Activated T-cell treated with anti-CD3 and anti-CD28 coated beads, Interleukin-2, amount 50 U/mL, for 1 hour (primary cell): ENCODE results near the gene KCNN3.
"Not testable (repeated sequence)": the region's sequence is repeated elsewhere in the genome, so short reads cannot be mapped to it uniquely, and the experiment has no call there.

Source experiments
- DNase-seq: peaks from one replicate; pipeline ENCODE4 v3.0.0-alpha.2; 2020

KCNN3 gene

DNA sequence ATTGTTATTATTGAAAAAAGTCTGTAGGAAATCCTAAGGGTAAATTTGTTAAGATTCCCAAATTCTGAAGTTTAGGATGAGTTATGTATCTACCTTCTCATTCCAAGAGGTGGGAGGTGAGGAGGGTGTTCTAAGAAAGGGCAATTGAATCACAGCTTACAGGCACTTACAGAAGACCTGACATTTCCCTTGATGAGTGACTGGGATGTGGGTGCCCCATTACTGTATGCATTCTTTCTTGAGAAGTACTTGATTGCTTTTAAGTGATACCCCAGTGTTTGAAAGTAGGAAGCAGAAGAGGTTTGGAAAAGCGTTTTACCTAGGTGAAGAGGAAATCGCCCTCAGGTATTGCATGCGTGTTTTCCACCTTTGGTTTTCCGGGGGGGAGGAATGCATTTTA lies 175.1 kb downstream of the KCNN3 start:
- DNase-seq, result no peak

DNA sequence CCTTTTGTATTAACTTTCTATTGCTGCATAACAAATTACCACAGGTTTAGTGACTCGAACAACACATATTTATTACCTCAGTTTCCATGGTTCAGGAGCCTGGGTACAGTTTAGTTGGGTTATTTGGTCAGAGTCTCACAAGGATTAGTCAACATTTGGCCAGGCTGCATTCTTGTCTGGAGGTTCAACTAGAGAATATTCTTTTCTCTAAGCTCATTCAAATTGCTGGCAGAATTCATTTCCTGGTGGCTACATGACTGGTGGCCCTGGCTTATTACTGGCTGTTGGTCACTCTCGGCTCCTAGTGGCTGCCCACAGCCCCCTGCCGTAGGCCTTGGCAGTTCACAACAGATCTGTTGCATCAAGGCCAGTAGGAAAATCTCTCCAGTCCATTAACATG lies 181.0 kb downstream of the KCNN3 start:
- no peak for DNase-seq

DNA sequence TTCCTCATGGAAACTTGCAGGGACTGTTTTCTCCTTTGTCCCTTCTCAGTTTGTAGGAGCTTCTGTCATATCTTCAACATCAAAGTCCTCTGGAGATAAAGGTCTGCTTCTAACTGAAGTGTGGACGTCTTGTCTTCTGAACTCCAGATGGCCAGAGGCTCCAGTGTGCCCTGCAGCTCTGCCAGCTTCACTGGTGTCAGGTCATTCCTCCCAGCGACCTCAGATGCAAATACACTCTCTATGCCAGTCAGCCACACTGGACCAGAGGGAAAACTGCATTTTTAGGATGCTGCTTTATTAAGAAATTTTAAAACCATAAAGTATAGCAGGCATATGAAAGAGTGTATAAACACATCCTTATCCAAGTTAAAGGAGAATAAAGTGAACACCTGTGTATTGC lies 183.6 kb downstream of the KCNN3 start:
- DNase-seq, result no peak

GRCh38 chr1:154683820-154684219 lies 186.3 kb downstream of the KCNN3 start:
- no peak for DNase-seq

DNA sequence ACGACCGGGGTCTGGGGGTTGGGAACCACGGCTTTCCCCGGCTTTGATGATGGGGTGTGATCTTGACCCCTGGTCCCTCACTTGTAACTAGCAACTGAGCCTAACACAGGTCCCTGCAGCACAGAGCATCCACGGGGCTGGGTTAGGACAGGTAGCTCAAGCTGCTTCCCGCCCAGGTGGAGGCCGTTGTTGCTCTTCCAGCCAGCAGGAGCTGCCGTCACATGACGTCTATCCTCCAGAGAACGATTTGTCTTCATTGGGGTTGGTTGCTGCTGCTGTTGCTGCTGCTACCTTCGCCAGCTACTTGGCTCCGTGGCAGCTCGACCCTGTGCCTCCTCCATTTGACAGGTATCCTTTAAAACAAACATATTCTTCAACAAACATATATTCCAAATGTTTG lies 187.8 kb downstream of the KCNN3 start:
- DNase-seq, result no peak

DNA sequence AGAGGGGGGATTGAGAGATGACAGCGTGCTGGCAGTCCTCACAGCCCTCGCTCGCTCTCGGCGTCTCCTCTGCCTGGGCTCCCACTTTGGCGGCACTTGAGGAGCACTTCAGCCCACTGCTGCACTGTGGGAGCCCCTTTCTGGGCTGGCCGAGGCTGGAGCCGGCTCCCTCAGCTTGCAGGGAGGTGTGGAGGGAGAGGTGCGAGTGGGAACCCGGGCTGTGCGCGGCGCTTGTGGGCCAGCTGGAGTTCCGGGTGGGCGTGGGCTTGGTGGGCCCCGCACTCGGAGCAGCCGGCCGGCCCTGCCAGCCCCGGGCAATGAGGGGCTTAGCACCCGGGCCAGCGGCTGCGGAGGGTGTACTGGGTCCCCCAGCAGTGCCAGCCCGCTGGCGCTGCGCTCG lies 192.2 kb downstream of the KCNN3 start:
- not testable (repeated sequence) for DNase-seq

DNA sequence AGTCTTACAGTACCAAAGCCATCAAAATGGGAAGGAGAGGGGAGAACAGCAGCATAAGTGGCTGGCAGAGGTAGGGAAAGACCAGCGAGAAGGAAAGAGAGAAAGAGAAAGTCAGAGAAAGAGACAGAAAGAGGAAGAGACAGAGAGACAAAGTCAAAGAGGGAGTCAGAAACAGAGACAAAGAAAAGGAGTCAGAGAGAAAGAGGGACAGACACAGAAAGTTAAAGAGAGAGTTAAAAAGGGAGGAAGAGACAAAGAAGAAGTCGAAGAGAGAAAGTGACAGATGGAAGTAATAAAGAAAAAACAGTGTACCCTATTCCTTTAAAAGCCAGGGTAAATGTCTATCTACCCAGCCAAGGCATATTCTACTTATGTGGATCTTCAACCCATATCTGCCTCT lies 193.2 kb downstream of the KCNN3 start:
- not testable (repeated sequence) for DNase-seq

DNA sequence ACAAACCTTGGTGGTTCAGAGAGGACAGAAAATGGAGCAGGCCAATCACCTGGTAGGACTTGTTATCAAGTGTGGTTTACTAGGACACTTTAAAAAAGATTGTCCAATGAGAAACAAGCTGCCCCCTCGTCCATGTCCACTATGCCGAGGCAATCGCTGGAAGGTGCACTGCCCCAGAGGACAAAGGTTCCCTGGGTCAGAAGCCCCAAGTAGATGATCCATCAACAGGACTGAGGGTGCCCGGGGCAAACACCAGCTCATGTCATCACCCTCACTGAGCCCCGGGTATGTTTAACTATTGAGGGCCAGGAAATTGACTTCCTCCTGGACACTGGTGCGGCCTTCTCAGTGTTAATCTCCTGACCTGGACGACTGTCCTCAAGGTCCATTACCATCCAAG lies 195.6 kb downstream of the KCNN3 start:
- not testable (repeated sequence) for DNase-seq

GRCh38 chr1:154672245-154672644 lies 197.8 kb downstream of the KCNN3 start:
- DNase-seq, result not testable (repeated sequence)

- not testable (repeated sequence) for DNase-seq
Observed at GRCh38 chr1:154671412-154671811, 198.7 kb downstream of the KCNN3 start.

DNA sequence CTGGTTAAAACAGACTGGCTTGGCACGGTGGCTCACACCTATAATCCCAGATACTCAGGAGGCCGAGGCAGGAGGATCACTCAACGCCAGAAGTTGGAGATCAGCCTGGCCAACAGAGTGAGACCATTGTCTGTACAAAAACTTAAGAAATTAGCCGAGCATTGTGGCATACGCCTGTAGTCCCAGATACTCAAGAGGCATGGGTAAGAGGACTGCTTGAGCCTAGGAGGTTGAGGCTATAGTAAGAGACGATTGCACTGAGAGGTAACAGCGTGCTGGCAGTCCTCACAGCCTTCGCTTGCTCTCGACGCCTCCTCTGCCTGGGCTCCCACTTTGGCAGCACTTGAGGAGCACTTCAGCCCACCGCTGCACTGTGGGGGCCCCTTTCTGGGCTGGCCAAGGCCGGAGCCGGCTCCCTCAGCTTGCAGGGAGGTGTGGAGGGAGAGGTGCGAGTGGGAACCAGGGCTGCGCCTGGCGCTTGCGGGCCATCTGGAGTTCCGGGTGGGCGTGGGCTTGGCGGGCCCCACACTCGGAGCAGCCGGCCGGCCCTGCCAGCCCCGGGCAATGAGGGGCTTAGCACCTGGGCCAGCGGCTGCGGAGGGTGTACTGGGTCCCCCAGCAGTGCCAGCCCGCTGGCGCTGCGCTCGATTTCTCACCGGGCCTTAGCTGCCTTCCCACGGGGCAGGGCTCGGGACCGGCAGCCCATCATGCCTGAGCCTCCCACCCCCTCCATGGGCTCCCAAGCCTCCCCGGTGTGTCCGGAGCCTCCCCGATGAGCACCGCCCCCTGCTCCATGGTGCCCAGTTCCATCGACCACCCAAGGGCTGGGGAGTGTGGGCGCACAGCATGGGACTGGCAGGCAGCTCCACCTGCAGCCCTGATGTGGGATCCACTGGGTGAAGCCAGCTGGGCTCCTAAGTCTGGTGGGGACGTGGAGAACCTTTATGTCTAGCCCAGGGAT lies 199.5 kb downstream of the KCNN3 start:
- DNase-seq, result not testable (repeated sequence)

GRCh38 chr1:154669464-154670282 lies 200.4 kb downstream of the KCNN3 start:
- DNase-seq, result peak; percentile 74

- DNase-seq, result no peak
Observed at GRCh38 chr1:154666051-154666790, 203.9 kb downstream of the KCNN3 start.

DNA sequence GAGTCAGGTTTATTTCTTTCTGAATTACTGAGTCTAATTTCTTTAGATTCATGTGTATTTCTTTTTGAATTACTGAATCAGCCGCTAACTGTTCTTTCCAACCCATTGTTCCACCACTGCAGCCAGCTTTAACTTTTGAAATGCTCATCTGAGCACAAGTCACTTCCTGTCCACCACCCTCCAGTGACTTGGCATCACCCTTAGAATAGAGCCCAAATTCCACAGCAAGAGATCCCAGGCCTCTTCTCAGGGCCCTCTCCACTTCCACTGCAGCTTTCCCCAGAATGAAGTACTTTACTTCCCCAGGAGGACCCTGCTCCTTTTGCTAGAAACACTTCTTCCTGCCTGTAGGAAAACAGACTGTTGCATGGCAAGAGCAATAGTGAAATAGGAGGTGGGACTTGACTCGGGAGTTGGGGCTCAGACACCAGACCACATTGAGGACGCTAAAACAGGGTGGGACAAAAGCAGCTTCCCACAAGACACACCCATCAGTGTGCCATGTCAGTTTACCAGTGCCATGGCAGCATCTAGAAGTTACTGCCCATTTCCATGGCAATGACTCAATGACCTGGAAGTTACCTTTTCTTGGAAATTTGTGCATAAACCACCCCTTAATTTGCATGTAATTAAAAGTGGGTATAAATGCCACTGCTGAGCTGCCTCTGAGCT lies 205.6 kb downstream of the KCNN3 start:
- DNase-seq, result no peak

DNA sequence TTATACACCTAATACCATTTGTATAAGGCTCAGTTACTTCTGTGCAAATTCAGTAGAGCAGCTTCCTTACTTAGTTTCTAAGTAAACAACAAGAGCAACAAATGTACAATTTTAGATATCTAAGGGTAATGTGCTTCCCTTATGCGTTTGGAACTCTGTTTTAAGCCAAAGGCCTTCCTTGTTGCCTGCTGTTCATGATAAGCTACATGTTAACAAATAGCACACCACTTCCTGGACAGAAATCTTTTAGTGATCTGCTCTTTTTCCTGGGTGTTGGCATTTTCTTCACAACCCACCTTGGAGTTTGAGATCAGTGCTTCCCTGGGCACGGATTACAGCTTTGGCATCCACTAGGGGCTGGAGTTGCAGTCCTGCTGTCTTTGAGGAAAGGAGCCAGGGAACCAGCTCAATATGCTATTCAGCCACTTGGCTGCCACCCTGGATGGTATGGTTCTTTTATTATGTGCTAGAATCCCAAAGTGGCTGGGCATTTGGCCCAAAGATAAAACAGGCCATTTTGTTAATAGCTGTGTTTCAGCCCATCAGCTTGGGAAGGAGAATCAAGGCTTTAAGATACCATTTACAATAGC lies 206.5 kb downstream of the KCNN3 start:
- DNase-seq, result no peak

- DNase-seq, result no peak
Observed at GRCh38 chr1:154661110-154661509, 209.0 kb downstream of the KCNN3 start.

DNA sequence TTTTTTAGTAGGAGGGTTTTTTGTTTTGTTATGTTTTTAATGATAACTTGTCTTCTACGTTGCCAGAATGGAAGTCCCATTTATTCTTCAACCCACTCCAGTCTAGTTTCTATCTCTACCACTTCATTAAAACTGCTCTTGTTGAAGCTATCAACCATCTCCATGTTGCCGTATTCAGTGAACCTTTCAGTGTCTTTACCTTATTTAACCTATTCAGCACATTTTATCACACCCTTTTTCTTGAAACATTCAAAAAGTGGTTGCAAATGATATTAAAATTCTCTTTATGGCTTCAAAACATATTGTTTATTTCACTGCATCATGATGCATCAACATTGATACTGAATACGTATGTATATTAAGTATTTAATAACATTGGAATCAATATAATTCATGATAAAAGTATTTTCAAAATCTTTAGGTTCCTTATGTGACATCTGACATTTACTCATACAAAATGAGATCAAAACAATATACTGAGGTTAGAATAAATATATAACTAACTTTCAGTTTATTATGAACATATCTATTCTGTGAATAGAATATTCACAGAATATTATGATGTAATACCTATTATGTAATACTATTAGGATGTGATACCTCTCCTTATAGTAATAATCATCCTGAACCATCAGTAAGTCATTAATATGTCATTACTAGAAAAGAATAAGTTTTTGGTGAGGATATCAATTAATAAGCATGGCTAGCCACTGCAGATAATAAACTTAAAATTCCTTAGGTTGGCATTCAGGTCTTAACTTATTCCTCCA lies 210.1 kb downstream of the KCNN3 start:
- DNase-seq, result no peak

DNA sequence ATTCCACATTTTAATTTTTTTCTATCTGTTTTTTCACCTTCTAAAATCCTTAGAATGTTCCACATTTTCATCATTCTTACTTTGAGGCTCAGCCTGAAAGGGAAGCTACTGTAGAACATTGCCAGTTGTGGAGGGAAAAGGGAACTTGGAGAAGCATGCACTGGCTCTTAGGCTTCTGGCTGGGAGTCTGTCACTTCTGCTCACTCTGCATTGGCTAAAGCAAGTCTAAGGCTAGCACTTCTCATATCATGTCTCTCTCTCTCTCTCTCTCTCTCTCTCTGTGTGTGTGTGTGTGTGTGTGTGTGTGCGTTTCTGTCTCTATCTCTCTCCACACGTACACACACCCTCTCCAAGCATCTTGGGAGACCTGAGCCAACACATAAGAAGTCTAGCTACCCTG lies 212.5 kb downstream of the KCNN3 start:
- DNase-seq, result no peak

DNA sequence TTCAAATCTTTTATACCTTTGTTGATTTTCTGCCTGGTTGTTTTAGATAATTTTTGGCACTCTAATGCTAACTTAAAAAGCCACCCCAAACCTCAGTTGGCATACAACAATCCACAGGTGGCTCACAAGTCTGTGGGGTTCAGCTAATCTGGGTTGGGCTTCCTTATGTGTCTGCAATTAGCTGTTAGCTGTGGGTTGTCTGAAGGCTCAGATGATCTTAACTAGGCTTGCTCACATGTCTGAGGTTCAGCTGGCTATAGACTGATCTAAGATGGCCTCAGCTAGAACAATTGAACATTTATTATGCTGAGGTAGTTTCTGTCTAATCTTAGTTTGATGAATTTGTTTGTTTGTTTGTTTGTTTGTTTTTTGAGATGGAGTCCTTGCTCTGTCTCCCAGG lies 217.2 kb downstream of the KCNN3 start:
- DNase-seq, result no peak
